Epithelial cell of esophagus (primary cell): ENCODE results near the gene NPFFR1.
A peak's percentile ranks its signal among the peaks of the same experiment; 100 is the strongest.

Source experiments
- DNase-seq: peaks from one replicate; pipeline ENCODE4 v3.0.0; 2010; ENCODE audit warnings: low read depth
- H3K4me3 ChIP-seq: 2 replicates; pipeline ENCODE4 v1.5.1; 2011; ENCODE audit warnings: mild to moderate bottlenecking, low read length, control low read depth
- CTCF ChIP-seq: IDR thresholded peaks from 2 replicates; pipeline ENCODE4 v1.5.1; 2011; ENCODE audit warnings: low read depth, mild to moderate bottlenecking, low read length, control low read depth, inconsistent platforms; ENCODE audit not compliant: insufficient read depth; ENCODE audit errors: missing control alignments

NPFFR1 gene

DNA sequence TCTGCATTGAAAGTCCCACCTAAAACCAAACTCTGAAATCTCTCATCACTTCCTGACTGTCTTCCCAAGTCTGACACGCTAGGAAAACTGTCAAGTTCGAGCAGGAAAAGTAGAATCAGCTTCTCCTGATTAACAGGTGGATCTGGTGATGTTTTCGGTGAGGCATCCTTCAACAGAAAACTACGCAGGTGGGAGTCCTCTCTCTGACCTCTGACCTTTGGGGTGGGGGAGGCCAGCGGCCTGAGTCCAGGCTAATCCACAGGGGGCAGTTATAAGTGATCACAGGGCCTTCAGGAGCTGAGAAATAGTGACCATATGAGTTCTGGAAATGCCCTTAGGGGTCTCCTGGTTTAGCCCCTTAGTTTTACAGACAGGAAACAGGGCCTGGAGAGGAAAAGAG is 13.4 kb upstream of the NPFFR1 start:
- no peak for DNase-seq
- TF ChIP-seq CTCF, result no peak
- H3K4me3 ChIP-seq, result no peak overlapping the region

- TF ChIP-seq CTCF, result no peak
- DNase-seq, result peak; percentile 82
- H3K4me3 ChIP-seq, result no peak overlapping the region
Observed at GRCh38 chr10:70296406-70296899, 12.6 kb upstream of the NPFFR1 start.

DNA sequence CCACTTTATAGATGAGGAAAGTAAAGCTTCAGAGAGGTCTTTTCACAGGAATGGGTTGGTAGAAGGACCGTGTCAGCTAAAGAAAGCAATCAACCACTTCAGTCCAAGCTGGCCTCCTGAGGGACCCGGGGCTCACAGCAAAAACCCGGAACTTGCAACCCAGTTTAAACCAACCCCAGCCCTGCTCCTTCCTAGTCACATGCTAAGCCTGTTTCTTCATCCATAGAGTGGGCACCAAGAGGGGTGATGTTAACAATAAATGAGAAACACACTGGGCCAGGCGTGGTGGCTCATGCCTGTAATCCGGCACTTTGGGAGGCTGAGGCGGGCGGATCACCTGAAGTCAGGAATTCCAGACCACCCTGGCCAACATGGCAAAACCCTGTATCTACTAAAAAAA is 12.1 kb upstream of the NPFFR1 start:
- no peak for DNase-seq
- H3K4me3 ChIP-seq, result no peak overlapping the region
- no peak for TF ChIP-seq CTCF

DNA sequence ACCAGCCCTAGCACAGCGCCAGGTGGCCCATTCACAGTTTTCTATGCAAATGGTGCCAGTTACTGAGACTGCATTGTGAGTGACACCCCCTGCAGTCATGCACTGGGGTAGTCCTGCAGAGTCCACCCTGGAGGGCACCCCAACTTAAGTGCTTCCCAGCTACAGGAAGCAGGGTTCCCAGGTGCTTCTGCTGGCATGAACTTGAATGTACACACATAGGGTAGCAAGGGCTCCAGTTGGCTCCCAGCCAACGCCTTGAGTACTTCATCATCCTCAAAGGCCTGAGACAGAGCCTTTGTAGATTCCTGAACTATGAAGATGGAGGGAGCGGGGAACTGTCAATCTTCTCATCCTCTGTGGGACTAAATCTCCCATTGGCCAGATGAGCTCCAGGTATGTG is 11.5 kb upstream of the NPFFR1 start:
- TF ChIP-seq CTCF, result no peak

DNA sequence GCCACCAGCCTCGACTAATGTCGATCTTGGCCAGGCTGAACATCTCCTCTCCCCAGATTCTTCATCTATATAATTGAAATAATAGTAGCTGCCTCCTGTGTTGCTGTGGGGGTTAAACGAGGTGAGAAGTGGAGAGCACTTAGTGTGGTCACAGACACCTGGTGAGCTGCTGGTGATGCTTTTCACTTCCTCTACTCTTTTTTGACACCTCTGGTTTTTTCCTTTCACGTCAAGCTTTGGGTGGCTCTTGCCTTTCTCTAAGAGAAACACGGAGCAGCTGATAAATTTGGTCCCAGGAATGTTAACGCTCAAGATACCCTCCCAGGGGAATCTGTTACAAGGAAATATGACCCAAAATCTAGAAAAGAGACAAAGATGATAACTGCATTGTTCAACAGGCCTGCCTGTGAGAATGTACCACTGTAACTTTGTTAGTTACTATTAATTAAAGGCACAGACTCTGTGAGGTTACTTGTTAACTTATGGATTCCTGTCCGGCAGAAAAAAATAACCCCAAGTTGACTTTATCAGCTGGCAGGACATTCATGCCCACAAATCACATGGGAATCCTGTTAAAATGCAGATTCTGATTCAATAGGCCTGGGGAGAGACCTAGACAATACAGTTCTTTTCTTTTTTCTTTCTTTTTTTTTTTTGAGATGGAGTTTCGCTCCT is 9.5 kb upstream of the NPFFR1 start:
- H3K4me3 ChIP-seq, result no peak overlapping the region
- no peak for TF ChIP-seq CTCF
- no peak for DNase-seq

More for the DNA sequence above, 11.5 kb upstream of the NPFFR1 start:
- DNase-seq, result no peak
- no peak overlapping the region for H3K4me3 ChIP-seq

GRCh38 chr10:70292004-70292403 is 8.2 kb upstream of the NPFFR1 start:
- DNase-seq, result no peak
- H3K4me3 ChIP-seq, result no peak overlapping the region
- TF ChIP-seq CTCF, result no peak

DNA sequence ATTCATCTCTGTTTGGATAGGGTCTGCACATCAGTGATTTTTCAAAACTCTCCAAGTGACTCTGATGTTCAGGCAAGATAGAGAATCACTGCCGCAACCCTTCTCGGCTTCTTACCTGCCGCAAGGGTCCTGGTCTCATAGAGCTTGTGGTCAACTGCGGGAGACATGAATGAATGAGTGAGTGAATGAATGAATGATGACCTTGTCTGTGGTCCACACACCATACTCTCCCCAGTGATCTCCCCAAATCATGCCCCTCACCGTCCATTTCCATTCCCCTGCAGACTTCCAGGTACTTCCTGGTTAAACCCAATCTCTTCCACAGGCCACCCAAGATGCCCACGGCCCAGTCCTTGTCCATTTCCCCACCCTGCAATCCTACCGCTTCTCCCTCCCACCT is 5.9 kb upstream of the NPFFR1 start:
- no peak for TF ChIP-seq CTCF
- no peak for DNase-seq
- H3K4me3 ChIP-seq, result no peak overlapping the region
